ENCODE results near the gene LIPC.

LIPC gene

DNA sequence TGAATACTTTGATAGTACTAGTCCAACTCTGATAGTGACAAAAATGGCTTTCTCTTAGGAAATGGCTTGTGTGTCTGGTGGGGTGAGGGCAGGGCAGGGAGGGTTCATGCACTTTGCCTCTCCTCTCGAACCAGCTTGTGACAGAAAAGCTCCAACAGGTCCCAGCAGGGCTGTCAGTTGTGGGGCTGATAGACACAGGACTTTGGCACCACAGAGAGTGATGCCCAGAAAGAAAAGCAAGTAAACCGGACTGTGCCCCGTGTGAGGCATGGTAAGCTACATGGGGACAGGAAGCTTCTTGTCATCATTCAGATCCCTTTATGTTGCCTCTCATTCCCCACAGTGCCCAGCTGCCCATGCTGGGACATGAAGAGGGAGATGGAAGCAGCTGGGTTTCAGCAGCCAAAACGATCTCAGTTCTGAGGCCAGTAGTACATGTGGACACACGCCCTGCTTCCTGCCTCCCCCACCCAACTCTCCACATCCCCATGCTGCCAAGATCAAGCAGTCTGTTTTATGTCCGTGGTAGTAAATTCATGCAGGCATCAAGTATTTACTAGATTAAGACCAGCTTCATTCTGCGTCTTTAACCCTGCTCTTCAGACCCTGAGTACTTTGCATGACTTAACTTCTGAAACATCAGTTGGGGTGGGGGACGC is 29.7 kb upstream of the LIPC start:
- TF ChIP-seq, protein P1, sequence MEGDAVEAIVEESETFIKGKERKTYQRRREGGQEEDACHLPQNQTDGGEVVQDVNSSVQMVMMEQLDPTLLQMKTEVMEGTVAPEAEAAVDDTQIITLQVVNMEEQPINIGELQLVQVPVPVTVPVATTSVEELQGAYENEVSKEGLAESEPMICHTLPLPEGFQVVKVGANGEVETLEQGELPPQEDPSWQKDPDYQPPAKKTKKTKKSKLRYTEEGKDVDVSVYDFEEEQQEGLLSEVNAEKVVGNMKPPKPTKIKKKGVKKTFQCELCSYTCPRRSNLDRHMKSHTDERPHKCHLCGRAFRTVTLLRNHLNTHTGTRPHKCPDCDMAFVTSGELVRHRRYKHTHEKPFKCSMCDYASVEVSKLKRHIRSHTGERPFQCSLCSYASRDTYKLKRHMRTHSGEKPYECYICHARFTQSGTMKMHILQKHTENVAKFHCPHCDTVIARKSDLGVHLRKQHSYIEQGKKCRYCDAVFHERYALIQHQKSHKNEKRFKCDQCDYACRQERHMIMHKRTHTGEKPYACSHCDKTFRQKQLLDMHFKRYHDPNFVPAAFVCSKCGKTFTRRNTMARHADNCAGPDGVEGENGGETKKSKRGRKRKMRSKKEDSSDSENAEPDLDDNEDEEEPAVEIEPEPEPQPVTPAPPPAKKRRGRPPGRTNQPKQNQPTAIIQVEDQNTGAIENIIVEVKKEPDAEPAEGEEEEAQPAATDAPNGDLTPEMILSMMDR (IDR thresholded peaks at IDR 0.05; ENCODE audit: control extremely low read depth, extremely low read depth, low read depth, missing control alignments): no peak
- POLR2A ChIA-PET: no interaction called here
- CTCF ChIA-PET: interaction anchor here (1.0 kb wide), 1 partner anchor 9 kb away, joined by 3 read pairs; no protein-coding TSS in a partner anchor
- DNase-seq (ENCODE audit: extremely low spot score): no peak

DNA sequence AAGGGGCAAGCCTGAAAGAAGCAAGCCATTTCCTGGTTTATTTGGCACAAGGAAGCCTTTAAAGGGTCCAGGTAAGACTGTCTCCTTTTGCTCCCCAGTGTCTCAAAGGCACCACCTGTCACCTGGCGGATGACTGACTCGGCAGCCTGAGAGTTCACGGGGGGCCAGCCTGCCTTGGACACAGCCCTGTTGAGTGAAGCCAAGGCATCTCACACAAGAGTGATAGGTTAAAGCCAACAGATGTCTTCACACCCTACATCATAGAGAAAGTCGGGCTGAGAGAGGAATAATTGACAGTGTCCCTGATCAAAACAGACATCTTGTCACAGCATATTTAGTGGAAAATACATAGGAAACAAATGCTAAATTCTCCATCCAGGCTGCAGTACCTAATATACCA is 28.2 kb upstream of the LIPC start:
- CTCF ChIA-PET: interaction anchor here (0.7 kb wide), 1 partner anchor 13 kb away, joined by 6 read pairs; no protein-coding TSS in a partner anchor
- TF ChIP-seq, protein P1 (IDR thresholded peaks at IDR 0.05; ENCODE audit: control extremely low read depth, extremely low read depth, low read depth, missing control alignments): no peak
- POLR2A ChIA-PET: no interaction called here
- DNase-seq (ENCODE audit: extremely low spot score): no peak

DNA sequence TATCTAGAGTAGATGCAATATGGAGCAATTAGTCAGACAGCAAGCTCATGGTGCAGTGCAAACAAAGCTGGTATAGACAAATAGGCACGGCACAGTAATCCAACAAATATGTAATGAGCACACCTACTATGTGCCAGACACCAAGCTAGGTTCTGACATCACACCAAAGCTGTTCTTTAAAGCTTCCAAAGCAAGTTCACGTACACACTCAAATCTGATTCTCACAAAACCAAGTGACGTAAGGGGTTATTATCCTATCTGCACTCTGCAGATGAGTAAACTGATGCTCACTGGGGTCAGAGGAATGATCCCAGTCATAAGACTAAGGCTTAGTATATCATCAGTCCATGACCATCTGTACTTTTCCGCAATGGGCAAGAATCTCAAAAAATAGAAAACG is 27.8 kb upstream of the LIPC start:
- TF ChIP-seq, protein P1 (IDR thresholded peaks at IDR 0.05; ENCODE audit: control extremely low read depth, extremely low read depth, low read depth, missing control alignments): no peak
- CTCF ChIA-PET: interaction anchor here (0.7 to 1.3 kb wide), 2 partner anchors 13 to 19 kb away, joined by 3 to 6 read pairs; no protein-coding TSS in a partner anchor
- no peak for DNase-seq (ENCODE audit: extremely low spot score)
- POLR2A ChIA-PET: no interaction called here

DNA sequence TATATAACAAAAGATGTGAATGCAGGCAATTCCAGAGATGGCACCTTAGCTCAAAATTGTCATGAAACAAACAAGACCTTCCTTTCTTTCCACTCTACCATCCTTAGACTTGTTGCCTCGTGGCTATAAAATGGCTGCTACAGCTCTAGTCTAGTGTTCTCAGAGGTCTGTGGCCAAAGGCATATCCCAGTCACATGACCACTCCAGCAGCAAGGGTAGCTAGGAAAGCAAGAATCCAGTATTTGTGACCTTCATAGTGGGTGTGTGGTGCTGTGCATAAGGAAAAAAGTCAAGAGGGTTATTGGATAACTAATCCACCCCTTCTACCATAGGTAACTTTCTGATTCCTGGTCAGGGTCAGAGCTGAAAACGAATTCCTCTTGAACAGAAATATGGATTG is 27.1 kb upstream of the LIPC start:
- TF ChIP-seq, protein P1 (IDR thresholded peaks at IDR 0.05; ENCODE audit: control extremely low read depth, extremely low read depth, low read depth, missing control alignments): no peak
- CTCF ChIA-PET: interaction anchor here (0.7 to 1.3 kb wide), 4 partner anchors 9 to 33 kb away, joined by 3 to 5 read pairs (median 3); no protein-coding TSS in a partner anchor
- DNase-seq (ENCODE audit: extremely low spot score): no peak
- POLR2A ChIA-PET: no interaction called here

DNA sequence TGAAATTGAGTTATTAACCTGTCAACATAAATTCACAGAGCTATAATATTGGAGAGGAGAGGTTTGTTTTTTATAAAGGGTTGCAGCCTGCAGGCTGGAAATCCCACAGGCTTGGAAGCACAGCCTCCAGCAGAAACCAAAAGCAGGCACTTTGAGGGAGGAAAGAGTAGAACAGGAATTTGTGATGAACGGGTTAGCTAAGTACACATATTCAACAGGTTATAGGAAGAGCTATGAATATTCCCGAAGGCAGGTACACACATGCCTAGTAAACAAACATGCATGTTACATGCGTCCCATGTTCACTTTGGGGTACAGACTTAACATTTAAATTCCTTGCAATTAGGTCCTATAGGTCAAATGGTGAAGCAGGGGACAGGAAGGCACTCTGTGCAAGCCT is 25.9 kb upstream of the LIPC start:
- POLR2A ChIA-PET: no interaction called here
- CTCF ChIA-PET: interaction anchor here (0.7 to 1.3 kb wide), 3 partner anchors 9 to 23 kb away, joined by 3 to 5 read pairs (median 3); no protein-coding TSS in a partner anchor
- DNase-seq (ENCODE audit: extremely low spot score): no peak
- TF ChIP-seq, protein P1 (IDR thresholded peaks at IDR 0.05; ENCODE audit: control extremely low read depth, extremely low read depth, low read depth, missing control alignments): no peak

DNA sequence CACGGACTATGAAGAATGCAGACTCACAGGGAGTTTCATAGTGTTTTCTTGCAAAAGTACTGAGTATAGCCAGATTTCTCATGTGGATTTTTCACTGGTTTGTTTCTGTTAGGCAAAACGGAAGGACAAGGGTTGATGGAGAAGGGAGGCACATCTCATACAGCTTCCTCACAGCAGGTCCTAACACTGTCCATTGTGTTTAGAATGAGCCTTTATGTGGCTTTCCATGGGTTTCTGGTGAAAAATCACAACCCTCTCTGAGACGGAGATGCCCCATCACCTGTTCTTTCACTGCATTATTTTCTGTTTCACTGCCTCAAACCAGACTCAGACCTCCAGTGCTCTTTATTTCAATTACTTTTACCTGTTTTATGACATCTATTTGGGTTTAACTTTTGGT is 25.0 kb upstream of the LIPC start:
- no peak for DNase-seq (ENCODE audit: extremely low spot score)
- TF ChIP-seq, protein P1 (IDR thresholded peaks at IDR 0.05; ENCODE audit: control extremely low read depth, extremely low read depth, low read depth, missing control alignments): no peak
- POLR2A ChIA-PET: no interaction called here
- CTCF ChIA-PET: interaction anchor here (1.0 to 1.3 kb wide), 2 partner anchors 8 to 15 kb away, joined by 3 read pairs; no protein-coding TSS in a partner anchor
